Mucosa of descending colon (tissue), 3 donors: Measurements from ENCODE around the gene ARTN. TPM values are rescaled to one million over a fixed set of nuclear protein-coding genes. Genes with fewer than 3 reads are reported as not detected.
A peak's percentile ranks its signal among the peaks of the same experiment; 100 is the strongest.

ENCODE experiments used
- ATAC-seq: fragments of 200-7000 bp; cut with Tn5 transposase; one replicate; pipeline ENCODE4 v1.9.1; 2020; ENCODE audit warnings: mild to moderate bottlenecking, moderate library complexity
- DNase-seq, 3 donors: peaks; one replicate each; pipeline ENCODE4 v3.0.0-alpha.2; 2020
- H3K36me3 ChIP-seq: fragments of 200-600 bp; one replicate; pipeline ENCODE4 v1.8.0; 2021; ENCODE audit warnings: low read depth, mild to moderate bottlenecking
- H3K4me1 ChIP-seq: fragments of 200-600 bp; one replicate; pipeline ENCODE4 v1.8.0; 2021; ENCODE audit warnings: low read depth, mild to moderate bottlenecking
- H3K4me3 ChIP-seq: fragments of 200-600 bp; one replicate; pipeline ENCODE4 v1.8.0; 2021; ENCODE audit warnings: mild to moderate bottlenecking
- H3K9me3 ChIP-seq: fragments of 200-600 bp; one replicate; pipeline ENCODE4 v1.8.0; 2021; ENCODE audit warnings: mild to moderate bottlenecking
- intact Hi-C, 2 donors: fragments of 100-400 bp; cut with DNase I in 1 of 2; cut with micrococcal nuclease in 1 of 2; formaldehyde crosslinking; loops; one replicate each; pipeline versions ENCODE4 v1.11.0 to v1.11.1; 2022; cut with DNase I, micrococcal nuclease
- long read RNA-seq, 2 donors: library from polyadenylated mRNA; unstranded; transcript quantifications; one replicate each; pipeline ENCODE4 v2.0.0, GENCODE V29; 2019 to 2021
- total RNA-seq, 3 donors: library from RNA; stranded (reverse); fragmentation: NEBNext Ultra II Directional in 2 of 3; extraction: Animal tissue kit (Norgen Biotek cat#: 25700) in 2 of 3; gene quantifications; one replicate each; pipeline versions ENCODE4 v1.2.1 to v1.2.4, GENCODE V29; 2021 to 2023
- TF ChIP-seq, protein P1 (sequence below): fragments of 200-600 bp; IDR thresholded peaks from one replicate; pipeline ENCODE4 v1.8.0; 2022; ENCODE audit warnings: antibody characterized with exemption, mild to moderate bottlenecking
- donor health status: DM: no; HTN: no; CAD: no; lungs with moderate emphysema.
- donor health status: DM: no; HTN: no; CAD: no.
- donor health status: DM: no; HTN: yes; CAD: no.

The ARTN gene, protein sequence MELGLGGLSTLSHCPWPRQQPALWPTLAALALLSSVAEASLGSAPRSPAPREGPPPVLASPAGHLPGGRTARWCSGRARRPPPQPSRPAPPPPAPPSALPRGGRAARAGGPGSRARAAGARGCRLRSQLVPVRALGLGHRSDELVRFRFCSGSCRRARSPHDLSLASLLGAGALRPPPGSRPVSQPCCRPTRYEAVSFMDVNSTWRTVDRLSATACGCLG
- 10 to 100 TPM in 1 of 3 donors, 1 to 10 TPM in 2; 6.9 to 14.2 (median 7.4) TPM for total RNA-seq
- long read RNA-seq, donor 1, partial matches to known transcripts, result 2 of 7 reads
- long read RNA-seq, donor 1, other reads (novel, unspliced or antisense), result 3 of 7 reads
- long read RNA-seq, donor 2, result 0 reads

DNA sequence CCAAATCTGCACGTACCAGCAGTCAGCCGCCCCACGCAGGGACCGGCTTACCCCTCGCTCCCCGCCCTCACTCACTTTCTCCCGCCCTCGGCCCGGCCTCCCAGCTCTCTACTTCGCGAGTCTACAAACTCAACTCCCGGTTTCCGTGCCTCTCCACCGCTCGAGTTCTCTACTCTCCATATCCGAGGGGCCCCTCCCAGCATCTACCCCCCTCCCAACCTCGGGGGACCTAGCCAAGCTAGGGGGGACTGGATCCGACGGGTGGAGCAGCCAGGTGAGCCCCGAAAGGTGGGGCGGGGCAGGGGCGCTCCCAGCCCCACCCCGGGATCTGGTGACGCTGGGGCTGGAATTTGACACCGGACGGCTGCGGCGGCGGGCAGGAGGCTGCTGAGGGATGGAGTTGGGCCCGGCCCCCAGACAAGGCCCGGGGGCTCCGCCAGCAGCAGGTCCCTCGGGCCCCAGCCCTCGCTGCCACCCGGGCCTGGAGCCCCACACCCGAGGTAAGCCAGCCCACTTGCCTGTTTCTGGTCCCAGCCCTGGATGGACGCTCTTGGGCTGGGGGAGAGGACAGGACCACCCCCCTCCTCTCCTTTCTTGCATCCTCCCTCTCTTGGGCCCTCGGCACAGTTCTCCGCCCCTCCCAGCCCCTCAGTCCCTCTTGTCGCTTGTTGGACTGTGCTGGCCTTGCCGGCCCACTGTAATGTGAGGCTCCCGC is at the start of gene ARTN:
Gene ARTN, plus strand, starts transcription at position 416 of the 715 bp plus-strand sequence. CDS start 1,856 bp downstream, outside the sequence.
- intact Hi-C loops, result loop anchor here (2.0 kb wide), 1 partner anchor 171 kb away; no protein-coding TSS in a partner anchor
- no peaks in the 10 kb centered on the region for H3K9me3 ChIP-seq
- TF ChIP-seq, protein P1, sequence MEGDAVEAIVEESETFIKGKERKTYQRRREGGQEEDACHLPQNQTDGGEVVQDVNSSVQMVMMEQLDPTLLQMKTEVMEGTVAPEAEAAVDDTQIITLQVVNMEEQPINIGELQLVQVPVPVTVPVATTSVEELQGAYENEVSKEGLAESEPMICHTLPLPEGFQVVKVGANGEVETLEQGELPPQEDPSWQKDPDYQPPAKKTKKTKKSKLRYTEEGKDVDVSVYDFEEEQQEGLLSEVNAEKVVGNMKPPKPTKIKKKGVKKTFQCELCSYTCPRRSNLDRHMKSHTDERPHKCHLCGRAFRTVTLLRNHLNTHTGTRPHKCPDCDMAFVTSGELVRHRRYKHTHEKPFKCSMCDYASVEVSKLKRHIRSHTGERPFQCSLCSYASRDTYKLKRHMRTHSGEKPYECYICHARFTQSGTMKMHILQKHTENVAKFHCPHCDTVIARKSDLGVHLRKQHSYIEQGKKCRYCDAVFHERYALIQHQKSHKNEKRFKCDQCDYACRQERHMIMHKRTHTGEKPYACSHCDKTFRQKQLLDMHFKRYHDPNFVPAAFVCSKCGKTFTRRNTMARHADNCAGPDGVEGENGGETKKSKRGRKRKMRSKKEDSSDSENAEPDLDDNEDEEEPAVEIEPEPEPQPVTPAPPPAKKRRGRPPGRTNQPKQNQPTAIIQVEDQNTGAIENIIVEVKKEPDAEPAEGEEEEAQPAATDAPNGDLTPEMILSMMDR, result no peak
- ATAC-seq (peak; percentile 47), DNase-seq (peak; percentile 42 to 76 (median 61))
- no peak within 1 kb of the TSS for H3K4me3 ChIP-seq
- H3K4me1 ChIP-seq, result peaks cover 20% of the 10 kb centered on the region
- no peaks in the 10 kb centered on the region for H3K36me3 ChIP-seq

DNA sequence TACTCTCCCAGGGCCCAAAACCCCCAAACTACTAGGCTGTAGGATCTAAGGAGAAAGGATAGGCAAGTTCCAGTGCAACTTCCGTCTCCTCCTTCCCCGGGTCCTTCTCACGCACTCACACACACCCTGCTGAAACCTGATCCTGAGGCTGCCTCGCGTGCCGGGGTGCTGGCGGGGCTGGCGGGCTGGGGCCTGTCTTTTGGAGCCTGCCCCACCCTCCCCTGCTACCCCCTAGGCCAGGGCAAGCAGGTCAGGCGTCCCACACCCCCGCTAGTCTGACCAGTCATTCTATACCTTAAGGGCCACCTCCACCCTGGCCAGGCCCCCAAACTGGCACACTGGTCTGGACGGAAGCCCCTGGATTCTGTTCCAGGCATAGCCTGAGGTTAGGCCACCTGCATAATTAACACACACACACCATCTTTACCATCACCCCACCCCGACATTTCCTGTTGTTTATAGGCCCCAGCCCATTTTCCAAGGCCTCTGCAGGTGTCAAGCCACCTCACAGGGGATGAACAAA is 48.3 kb upstream of the ARTN start:
- Histone ChIP-seq H3K4me1 (peaks cover 10% of the 10 kb centered on the region), H3K36me3 (no peaks in the 10 kb centered on the region), H3K9me3 (no peaks in the 10 kb centered on the region), H3K4me3 (no peak overlapping the region)
- TF ChIP-seq, protein P1, result no peak
- intact Hi-C loops, result no loop called here
- DNase-seq (peak in 2 of 3 donors; percentile 44 to 62), ATAC-seq (peak; percentile 76)

DNA sequence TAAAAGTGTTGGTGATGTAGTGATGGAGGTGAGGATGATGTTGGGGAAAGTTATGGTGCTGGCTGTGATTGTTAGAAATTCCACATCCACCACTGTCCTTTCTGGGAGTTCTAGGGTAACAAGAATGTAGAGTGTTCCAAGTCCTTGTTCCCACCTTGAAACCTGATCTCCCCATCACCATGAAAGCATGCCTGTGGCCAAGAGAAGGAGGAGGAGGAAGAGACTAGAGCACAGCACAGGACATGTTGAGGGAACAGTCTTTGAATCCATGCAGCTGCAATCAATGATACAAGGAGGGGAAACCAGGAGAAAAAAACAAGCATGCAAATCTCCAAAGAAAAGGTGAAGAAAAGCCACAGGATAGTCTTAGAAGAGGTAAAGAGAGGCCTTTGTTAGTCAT is 45.9 kb upstream of the ARTN start:
- DNase-seq, result no peak
- Histone ChIP-seq H3K4me1 (peaks cover 10% of the 10 kb centered on the region), H3K4me3 (no peak overlapping the region), H3K9me3 (no peaks in the 10 kb centered on the region), H3K36me3 (no peaks in the 10 kb centered on the region)
- intact Hi-C loops, result no loop called here
- TF ChIP-seq, protein P1, result no peak
- ATAC-seq, result no peak

DNA sequence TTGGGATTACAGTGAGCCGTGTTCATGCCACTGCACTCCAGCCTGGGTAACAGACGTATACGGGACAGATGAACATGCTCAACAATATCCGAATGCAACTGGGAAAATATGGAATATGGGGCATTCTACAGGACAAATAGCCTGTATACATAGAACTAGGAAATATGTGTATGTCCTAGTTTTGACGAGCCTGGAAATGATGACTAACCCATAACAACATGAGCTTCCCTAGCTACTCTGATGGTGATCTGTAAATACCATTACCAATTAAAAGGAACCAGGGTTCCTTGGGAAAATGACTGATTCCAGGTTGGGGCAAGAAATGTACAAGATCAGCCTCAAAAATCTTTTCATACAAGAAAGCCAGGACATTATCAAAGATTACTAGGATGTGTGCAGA is 42.8 kb upstream of the ARTN start:
- DNase-seq (no peak), ATAC-seq (no peak)
- intact Hi-C loops, result no loop called here
- H3K36me3 ChIP-seq, result no peaks in the 10 kb centered on the region
- H3K9me3 ChIP-seq, result no peaks in the 10 kb centered on the region
- no peak overlapping the region for H3K4me3 ChIP-seq
- H3K4me1 ChIP-seq, result no peaks in the 10 kb centered on the region
- TF ChIP-seq, protein P1, result no peak

DNA sequence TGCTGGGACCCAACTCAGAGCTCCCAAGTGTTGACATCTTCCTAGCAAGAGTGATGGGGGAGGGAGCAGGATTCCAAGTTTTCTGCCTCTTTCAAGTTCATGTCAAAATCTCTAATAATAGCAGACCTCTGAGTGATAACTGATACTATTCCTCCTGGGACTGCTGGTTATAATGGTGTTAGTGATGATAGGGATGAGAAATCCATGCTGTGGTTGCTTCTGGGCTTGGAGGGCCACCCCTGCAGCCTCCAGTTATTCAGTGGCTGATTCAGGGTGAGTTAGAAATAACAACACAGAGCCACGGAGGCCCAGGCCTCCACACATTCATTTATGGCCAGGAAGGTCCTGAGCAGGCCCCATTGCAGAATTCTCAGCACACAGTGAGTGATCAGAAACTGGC is 40.6 kb upstream of the ARTN start:
- TF ChIP-seq, protein P1, result no peak
- DNase-seq, result no peak
- intact Hi-C loops, result no loop called here

More for the DNA sequence above, 40.6 kb upstream of the ARTN start:
- H3K36me3 ChIP-seq, result no peaks in the 10 kb centered on the region
- no peaks in the 10 kb centered on the region for H3K9me3 ChIP-seq
- H3K4me1 ChIP-seq, result no peaks in the 10 kb centered on the region
- no peak overlapping the region for H3K4me3 ChIP-seq
- ATAC-seq, result no peak
